Neural cell (in vitro differentiated cells): Measurements from ENCODE around the gene TBC1D10A. TPM values are rescaled to one million over a fixed set of nuclear protein-coding genes. Genes with fewer than 3 reads are reported as not detected.

Source experiments
- H2AFZ ChIP-seq: fragments of 200-600, 300-800 bp; sonication (generic), shearing (Covaris generic); 2 replicates; pipeline ENCODE4 v1.6.0; 2014; ENCODE audit warnings: low read depth, mild to moderate bottlenecking, antibody characterized with exemption, low read length, moderate library complexity
- H3F3A ChIP-seq: fragments of 200-600 bp; shearing (Covaris generic); 2 replicates; pipeline ENCODE4 v1.6.1; 2016; ENCODE audit warnings: mild to moderate bottlenecking, moderate library complexity, mixed read lengths, antibody characterized with exemption, low read length; ENCODE audit not compliant: insufficient read depth, poor library complexity, severe bottlenecking
- H3K27ac ChIP-seq: fragments of 200-600, 300-800 bp; sonication (generic), shearing (Covaris generic); 2 replicates; pipeline ENCODE4 v1.5.1; 2014; ENCODE audit warnings: mild to moderate bottlenecking, low read length, moderate library complexity
- H3K27me3 ChIP-seq: fragments of 300-800, 200-600 bp; sonication (generic), shearing (Covaris generic); 2 replicates; pipeline ENCODE4 v1.6.0; 2014; ENCODE audit warnings: mild to moderate bottlenecking, low read depth, low read length, moderate library complexity; ENCODE audit not compliant: insufficient read depth
- H3K36me3 ChIP-seq: fragments of 300-800, 200-600 bp; sonication (generic), shearing (Covaris generic); 2 replicates; pipeline ENCODE4 v1.5.1; 2014; ENCODE audit warnings: mild to moderate bottlenecking, antibody characterized with exemption, low read length, moderate library complexity; ENCODE audit not compliant: insufficient read depth
- H3K4me2 ChIP-seq: fragments of 300-800, 200-600 bp; sonication (generic), shearing (Covaris generic); 2 replicates; pipeline ENCODE4 v1.6.0; 2014; ENCODE audit warnings: mild to moderate bottlenecking, low read length
- H3K4me3 ChIP-seq: fragments of 300-800, 200-600 bp; sonication (generic), shearing (Covaris generic); 2 replicates; pipeline ENCODE4 v1.5.1; 2014; ENCODE audit warnings: mild to moderate bottlenecking, low read length, moderate library complexity
- H3K79me2 ChIP-seq: fragments of 200-600 bp; shearing (Covaris generic); replicated peaks from 2 replicates; pipeline ENCODE4 v1.6.0; 2014; ENCODE audit warnings: mild to moderate bottlenecking, low read length, moderate library complexity; ENCODE audit not compliant: insufficient read depth
- H3K9ac ChIP-seq: fragments of 300-800, 200-600 bp; sonication (generic), shearing (Covaris generic); 2 replicates; pipeline ENCODE4 v1.6.1; 2016; ENCODE audit warnings: mild to moderate bottlenecking, low read length, mixed read lengths
- H3K9me2 ChIP-seq: fragments of 200-600 bp; shearing (Covaris generic); 2 replicates; pipeline ENCODE4 v1.6.1; 2016; ENCODE audit warnings: mild to moderate bottlenecking, low read length, mixed read lengths; ENCODE audit not compliant: insufficient read depth
- H3K9me3 ChIP-seq: fragments of 200-600, 300-800 bp; sonication (generic), shearing (Covaris generic); 2 replicates; pipeline ENCODE4 v1.6.1; 2016; ENCODE audit warnings: mild to moderate bottlenecking, mixed run types, low read length, moderate library complexity, mixed read lengths
- H4K20me1 ChIP-seq: fragments of 200-600 bp; shearing (Covaris generic); 2 replicates; pipeline ENCODE4 v1.6.1; 2016; ENCODE audit warnings: mild to moderate bottlenecking, mixed run types; ENCODE audit not compliant: insufficient read depth
- EP300 ChIP-seq: fragments of 450-650 bp; conservative IDR thresholded peaks from 2 replicates; pipeline ENCODE4 v1.6.1; 2014; ENCODE audit warnings: antibody characterized with exemption, mild to moderate bottlenecking, moderate library complexity; ENCODE audit not compliant: poor library complexity, severe bottlenecking
- EZH2 ChIP-seq: fragments of 200-600, 300-800 bp; shearing (Covaris generic), sonication (generic); IDR thresholded peaks from 2 replicates; pipeline ENCODE4 v1.6.1; 2014; ENCODE audit warnings: antibody characterized with exemption, low read length, borderline replicate concordance, mild to moderate bottlenecking; ENCODE audit not compliant: insufficient read depth, poor library complexity, severe bottlenecking
- MXI1 ChIP-seq: fragments of 450-650 bp; conservative IDR thresholded peaks from 2 replicates; pipeline ENCODE4 v1.6.1; 2014; ENCODE audit warnings: antibody characterized with exemption, mild to moderate bottlenecking; ENCODE audit not compliant: poor library complexity, severe bottlenecking
- POLR2AphosphoS5 ChIP-seq: IDR thresholded peaks from 2 replicates; pipeline ENCODE4 v1.6.1; 2012
- RAD21 ChIP-seq: fragments of 450-650 bp; conservative IDR thresholded peaks from 2 replicates; pipeline ENCODE4 v1.6.1; 2014; ENCODE audit warnings: antibody characterized with exemption, mild to moderate bottlenecking, moderate library complexity
- SMC3 ChIP-seq: fragments of 450-650 bp; conservative IDR thresholded peaks from 2 replicates; pipeline ENCODE4 v1.6.1; 2014; ENCODE audit warnings: antibody characterized with exemption, mild to moderate bottlenecking, moderate library complexity; ENCODE audit not compliant: poor library complexity
- TAF1 ChIP-seq: IDR thresholded peaks from 2 replicates; pipeline ENCODE4 v1.6.1; 2012; ENCODE audit warnings: low read depth
- polyA plus RNA-seq: library from polyadenylated mRNA; depleted of rRNA; stranded (reverse); fragments of >200 nt; gene quantifications from 2 replicates; pipeline ENCODE4 v1.2.3, GENCODE V29; 2014
- TF ChIP-seq, protein P1 (sequence below): IDR thresholded peaks from 2 replicates; pipeline ENCODE4 v1.6.1; 2012; ENCODE audit warnings: borderline replicate concordance
- TF ChIP-seq, protein P2 (sequence below): fragments of 450-650 bp; IDR thresholded peaks from 2 replicates; pipeline ENCODE4 v1.5.1; 2014; ENCODE audit warnings: antibody characterized with exemption, mild to moderate bottlenecking, moderate library complexity; ENCODE audit not compliant: poor library complexity, severe bottlenecking

Gene TBC1D10A
- polyA plus RNA-seq, 1 donor from 2014 or later, result 11.9 TPM

DNA sequence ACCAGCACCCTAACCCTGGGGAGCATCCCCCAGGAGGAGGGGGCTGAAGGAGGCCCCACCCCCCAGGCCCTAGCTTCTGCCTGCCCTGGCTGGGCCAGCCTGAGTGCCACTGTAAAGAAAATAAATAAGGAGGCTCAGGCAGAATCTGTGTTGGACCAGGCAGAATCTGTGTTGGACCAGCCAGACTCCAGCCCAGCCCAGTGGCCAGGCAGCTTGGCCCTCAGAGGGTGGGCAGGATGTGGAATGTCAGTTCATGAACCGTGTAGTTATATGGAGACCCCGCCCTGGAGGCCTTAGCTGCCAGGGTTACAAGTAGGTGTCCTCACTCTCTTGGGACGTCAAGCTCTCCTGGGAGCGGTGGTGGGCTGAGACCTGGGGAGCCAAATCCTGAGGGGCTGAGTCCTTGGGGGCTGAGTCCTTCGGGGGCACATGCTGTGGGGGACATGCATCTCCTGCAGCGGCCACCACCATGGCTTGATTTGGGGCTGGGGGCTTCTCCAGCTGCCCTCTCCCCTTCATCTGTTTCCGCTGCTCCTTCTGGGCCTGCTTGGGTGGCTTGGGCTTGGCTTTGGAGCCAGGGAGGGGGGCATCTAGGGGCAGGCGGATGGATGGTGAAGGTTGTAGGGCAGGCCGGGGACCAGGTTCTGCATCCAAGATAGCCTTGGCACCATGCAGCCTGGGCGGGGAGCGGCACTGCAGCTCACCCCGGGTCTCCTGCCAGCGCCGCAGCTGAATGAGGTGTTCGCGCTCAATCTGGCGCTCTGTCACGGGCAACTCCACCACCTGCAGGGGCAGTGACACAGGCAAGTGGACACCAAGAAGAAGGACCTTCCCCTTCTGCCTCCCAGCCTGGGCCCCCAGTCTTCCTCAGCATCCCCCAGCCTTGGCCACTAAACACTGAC is 34.4 kb downstream of the TBC1D10A start:
- Histone ChIP-seq H3F3A (no peaks in the 10 kb centered on the region), H3K9ac (no peak overlapping the region)

DNA sequence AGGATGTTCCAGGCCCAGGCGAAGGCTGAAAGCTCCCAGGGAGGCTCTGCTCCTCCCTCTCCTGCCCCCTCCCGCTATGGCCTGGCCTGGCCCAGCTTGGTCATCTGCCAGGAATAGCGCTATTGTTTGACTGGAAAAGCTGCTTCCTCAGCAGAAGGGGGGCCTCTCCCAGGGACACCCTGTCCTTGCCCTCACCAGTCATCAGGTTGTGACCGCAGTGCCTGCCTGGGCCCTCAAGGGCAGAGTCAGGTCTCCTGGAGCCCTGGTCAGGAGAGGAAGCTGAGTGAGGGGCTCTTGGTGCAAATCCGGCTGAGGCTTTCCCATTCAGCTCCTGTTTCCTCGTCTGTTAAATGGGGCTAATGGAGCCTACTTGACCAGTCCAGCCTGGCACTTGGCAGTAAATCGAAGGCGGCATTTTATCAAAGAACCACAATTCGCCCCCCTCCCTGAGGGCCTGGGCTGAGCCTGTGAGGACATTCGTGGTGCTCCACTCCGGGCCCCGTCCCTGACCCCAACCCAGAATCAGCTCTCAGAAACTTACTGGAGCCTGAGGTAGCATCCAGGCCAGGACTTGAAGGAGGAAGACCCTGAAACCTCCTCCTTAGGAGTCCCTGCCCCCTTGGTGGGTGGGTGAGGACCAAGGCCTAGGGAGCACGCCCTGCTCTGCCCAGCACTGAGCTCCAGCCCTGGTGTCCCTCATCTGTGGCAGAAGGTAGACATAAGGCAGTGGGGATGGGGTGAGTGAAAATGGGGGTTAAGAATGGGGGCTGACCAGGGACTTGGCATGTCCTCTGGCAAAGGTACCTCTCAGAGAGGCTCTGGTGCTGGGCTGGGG is 35.5 kb downstream of the TBC1D10A start:
- Histone ChIP-seq H3K4me2 (no peak overlapping the region), H2AFZ (no peak overlapping the region), H3K9me3 (no peaks in the 10 kb centered on the region), H3K9me2 (no peaks in the 10 kb centered on the region), H3K27ac (no peak overlapping the region), H3K36me3 (no peaks in the 10 kb centered on the region), H3K27me3 (no peaks in the 10 kb centered on the region), H3F3A (no peaks in the 10 kb centered on the region), H4K20me1 (no peaks in the 10 kb centered on the region), H3K79me2 (no peaks in the 10 kb centered on the region), H3K9ac (no peak overlapping the region), H3K4me3 (no peak overlapping the region)
- TF ChIP-seq EZH2 (no peak), EP300 (no peak), SMC3 (no peak), POLR2AphosphoS5 (no peak), MXI1 (no peak), TAF1 (no peak)
- TF ChIP-seq, protein P1, sequence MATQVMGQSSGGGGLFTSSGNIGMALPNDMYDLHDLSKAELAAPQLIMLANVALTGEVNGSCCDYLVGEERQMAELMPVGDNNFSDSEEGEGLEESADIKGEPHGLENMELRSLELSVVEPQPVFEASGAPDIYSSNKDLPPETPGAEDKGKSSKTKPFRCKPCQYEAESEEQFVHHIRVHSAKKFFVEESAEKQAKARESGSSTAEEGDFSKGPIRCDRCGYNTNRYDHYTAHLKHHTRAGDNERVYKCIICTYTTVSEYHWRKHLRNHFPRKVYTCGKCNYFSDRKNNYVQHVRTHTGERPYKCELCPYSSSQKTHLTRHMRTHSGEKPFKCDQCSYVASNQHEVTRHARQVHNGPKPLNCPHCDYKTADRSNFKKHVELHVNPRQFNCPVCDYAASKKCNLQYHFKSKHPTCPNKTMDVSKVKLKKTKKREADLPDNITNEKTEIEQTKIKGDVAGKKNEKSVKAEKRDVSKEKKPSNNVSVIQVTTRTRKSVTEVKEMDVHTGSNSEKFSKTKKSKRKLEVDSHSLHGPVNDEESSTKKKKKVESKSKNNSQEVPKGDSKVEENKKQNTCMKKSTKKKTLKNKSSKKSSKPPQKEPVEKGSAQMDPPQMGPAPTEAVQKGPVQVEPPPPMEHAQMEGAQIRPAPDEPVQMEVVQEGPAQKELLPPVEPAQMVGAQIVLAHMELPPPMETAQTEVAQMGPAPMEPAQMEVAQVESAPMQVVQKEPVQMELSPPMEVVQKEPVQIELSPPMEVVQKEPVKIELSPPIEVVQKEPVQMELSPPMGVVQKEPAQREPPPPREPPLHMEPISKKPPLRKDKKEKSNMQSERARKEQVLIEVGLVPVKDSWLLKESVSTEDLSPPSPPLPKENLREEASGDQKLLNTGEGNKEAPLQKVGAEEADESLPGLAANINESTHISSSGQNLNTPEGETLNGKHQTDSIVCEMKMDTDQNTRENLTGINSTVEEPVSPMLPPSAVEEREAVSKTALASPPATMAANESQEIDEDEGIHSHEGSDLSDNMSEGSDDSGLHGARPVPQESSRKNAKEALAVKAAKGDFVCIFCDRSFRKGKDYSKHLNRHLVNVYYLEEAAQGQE, result no peak

More for the DNA sequence above, 34.4 kb downstream of the TBC1D10A start:
- Histone ChIP-seq H3K9me2 (no peaks in the 10 kb centered on the region), H3K4me3 (no peak overlapping the region), H3K27me3 (no peaks in the 10 kb centered on the region), H3K4me2 (no peak overlapping the region), H2AFZ (no peak overlapping the region), H3K27ac (no peak overlapping the region), H3K9me3 (no peaks in the 10 kb centered on the region), H3K36me3 (no peaks in the 10 kb centered on the region), H3K79me2 (no peaks in the 10 kb centered on the region), H4K20me1 (no peaks in the 10 kb centered on the region)
- TF ChIP-seq, protein P1, result no peak
- TF ChIP-seq MXI1 (no peak), RAD21 (no peak), TAF1 (no peak), POLR2AphosphoS5 (no peak), EZH2 (no peak), EP300 (no peak), SMC3 (no peak)
- TF ChIP-seq, protein P2, sequence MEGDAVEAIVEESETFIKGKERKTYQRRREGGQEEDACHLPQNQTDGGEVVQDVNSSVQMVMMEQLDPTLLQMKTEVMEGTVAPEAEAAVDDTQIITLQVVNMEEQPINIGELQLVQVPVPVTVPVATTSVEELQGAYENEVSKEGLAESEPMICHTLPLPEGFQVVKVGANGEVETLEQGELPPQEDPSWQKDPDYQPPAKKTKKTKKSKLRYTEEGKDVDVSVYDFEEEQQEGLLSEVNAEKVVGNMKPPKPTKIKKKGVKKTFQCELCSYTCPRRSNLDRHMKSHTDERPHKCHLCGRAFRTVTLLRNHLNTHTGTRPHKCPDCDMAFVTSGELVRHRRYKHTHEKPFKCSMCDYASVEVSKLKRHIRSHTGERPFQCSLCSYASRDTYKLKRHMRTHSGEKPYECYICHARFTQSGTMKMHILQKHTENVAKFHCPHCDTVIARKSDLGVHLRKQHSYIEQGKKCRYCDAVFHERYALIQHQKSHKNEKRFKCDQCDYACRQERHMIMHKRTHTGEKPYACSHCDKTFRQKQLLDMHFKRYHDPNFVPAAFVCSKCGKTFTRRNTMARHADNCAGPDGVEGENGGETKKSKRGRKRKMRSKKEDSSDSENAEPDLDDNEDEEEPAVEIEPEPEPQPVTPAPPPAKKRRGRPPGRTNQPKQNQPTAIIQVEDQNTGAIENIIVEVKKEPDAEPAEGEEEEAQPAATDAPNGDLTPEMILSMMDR, result no peak
